SH-SY5Y (cell line): Measurements from ENCODE around the gene SQSTM1.

Experiments used
- GATA2 ChIP-seq: IDR thresholded peaks from 2 replicates; pipeline ENCODE4 v1.6.1; 2011; ENCODE audit warnings: mild to moderate bottlenecking, low read depth, low read length
- GATA3 ChIP-seq: IDR thresholded peaks from 2 replicates; pipeline ENCODE4 v1.6.1; 2011; ENCODE audit warnings: low read depth, mild to moderate bottlenecking, low read length, moderate library complexity

DNA sequence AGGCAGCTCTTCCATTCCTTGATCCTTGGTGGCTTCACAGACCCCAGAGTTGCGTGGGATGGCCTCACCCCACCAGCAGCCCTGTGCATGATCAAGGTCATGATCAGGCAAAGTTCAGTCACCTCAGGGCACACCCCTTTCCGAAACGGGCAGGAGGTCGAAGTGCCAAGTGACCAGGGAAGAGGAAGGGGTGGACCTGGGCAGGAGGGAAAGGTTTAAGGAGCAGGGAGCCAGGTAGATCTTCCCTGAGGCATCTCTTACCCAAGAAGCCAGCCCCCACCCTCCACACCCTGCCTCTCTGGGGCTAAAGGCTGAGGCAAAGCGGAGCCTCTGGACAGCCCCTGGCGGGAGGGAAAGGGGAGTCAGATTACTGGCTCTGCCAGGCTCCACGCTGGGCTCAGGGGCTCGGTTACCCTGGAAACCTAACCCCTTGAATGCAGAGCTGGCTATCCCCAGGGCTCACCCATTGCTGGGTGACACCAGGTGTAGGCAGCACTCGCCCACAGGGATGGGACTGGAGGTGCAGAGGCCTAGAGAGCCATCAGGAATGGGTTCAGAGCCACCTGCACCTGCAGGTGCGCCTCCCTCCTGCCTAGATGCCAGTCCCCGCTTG is 17.6 kb upstream of the SQSTM1 start:
- no peak for TF ChIP-seq GATA2
- TF ChIP-seq GATA3, result no peak
